Measurements from ENCODE around the gene HYAL1.

HYAL1 gene

GRCh38 chr3:50254577-50255250 lies 48.7 kb downstream of the HYAL1 start:
- DNase-seq (ENCODE audit: low read depth): no peak
- TF ChIP-seq CTCF (conservative IDR thresholded peaks at IDR 0.05; ENCODE audit: low read depth, low read length): no peak
- H3K4me3 ChIP-seq (ENCODE audit: low read length): no peak overlapping the region

DNA sequence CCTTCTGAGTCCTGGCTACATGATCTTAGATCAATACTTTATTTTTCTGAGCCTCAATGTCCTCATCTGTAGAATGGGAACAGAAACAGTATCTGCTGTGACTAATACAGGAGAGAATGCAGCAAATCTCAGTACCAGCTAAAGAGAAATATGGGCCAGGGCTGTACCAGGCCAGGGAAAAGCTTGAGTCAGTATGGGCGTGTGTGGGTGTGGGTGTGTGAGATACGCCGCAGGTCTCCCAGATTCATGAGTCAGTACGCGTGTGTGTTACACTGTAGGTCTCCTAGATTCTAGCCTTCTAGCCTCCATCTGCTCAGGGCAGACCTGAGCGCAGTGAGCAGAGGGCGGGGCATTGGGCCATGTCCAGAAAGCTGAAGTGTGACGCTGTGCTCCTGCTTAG lies 52.2 kb downstream of the HYAL1 start:
- no peak for TF ChIP-seq CTCF (conservative IDR thresholded peaks at IDR 0.05; ENCODE audit: low read depth, low read length)
- peak; percentile 85 for DNase-seq (ENCODE audit: low read depth)
- no peak overlapping the region for H3K4me3 ChIP-seq (ENCODE audit: low read length)

DNA sequence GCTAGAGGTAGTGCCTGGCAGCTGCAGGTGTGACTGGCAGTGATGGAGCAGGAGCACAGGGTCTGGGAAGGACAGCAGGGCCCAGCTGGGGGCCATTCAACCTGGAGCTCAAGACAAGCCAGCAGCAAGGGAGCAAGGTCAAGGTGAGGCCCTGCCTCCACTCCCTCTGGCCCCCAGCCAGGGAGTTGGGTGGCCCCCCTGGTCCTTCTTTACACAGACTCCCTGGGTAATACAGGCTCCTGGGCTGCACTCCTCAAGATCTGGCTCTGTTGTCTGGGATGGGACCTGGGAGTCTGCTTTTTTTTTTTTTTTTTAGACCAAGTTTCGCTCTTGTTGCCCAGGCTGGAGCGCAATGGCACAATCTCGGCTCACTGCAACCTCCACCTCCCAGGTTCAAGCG lies 52.9 kb downstream of the HYAL1 start:
- no peak for TF ChIP-seq CTCF (conservative IDR thresholded peaks at IDR 0.05; ENCODE audit: low read depth, low read length)
- no peak for DNase-seq (ENCODE audit: low read depth)
- H3K4me3 ChIP-seq (ENCODE audit: low read length): no peak overlapping the region
